ENCODE results near the gene PBX3. TPM values are rescaled to one million over a fixed set of nuclear protein-coding genes. Genes with fewer than 3 reads are reported as not detected.
A peak's percentile ranks its signal among the peaks of the same experiment; 100 is the strongest.

Gene PBX3
- total RNA-seq (137 TPM), polyA plus RNA-seq (39.1 TPM)

DNA sequence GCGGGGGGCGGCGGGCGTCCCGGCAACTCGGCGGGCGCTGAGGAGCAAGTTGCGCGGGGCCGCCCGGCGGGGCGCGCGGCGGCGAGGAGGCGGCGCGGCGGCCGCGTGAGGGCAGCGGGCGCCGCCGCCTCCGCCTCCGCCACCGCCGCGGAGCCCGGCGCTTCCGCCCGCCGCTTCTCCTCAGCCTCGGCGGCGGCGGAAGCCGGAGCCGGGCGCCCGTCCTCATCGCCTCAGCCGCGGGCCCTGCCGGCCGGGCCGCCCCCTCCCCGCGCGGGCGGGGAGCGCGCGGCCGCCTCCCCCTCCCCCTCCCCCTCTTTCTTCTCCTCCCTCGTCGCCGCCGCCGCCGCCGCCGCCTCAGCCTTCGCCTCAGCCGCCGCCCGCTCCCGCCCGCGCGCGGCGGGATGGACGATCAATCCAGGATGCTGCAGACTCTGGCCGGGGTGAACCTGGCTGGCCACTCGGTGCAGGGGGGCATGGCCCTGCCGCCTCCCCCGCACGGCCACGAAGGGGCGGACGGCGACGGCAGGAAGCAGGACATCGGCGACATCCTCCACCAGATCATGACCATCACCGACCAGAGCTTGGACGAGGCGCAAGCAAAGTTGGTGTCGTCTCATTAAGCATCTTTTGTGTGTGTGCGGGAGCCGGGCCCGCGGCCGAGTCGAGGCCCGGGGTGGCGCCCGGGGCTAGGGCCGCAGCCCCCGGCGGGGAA, at the start of gene PBX3:
TSS of gene PBX3 (plus strand) at position 321 of the 712 bp plus-strand sequence.
- Histone ChIP-seq H3K4me3 (ENCODE audit: low read depth, low read length) (peak within 1 kb of the TSS; percentile 87), H3K4me1 (ENCODE audit: insufficient read depth) (no peaks in the 10 kb centered on the region), H3K36me3 (ENCODE audit: insufficient read depth) (no peaks in the 10 kb centered on the region), H3K27ac (ENCODE audit: low read depth) (peak within 1 kb of the TSS; percentile 84)
- no peak for DNase-seq (ENCODE audit: extremely low spot score)
- under 1% methylated on average over 96 of the region's 107 CpGs for WGBS

DNA sequence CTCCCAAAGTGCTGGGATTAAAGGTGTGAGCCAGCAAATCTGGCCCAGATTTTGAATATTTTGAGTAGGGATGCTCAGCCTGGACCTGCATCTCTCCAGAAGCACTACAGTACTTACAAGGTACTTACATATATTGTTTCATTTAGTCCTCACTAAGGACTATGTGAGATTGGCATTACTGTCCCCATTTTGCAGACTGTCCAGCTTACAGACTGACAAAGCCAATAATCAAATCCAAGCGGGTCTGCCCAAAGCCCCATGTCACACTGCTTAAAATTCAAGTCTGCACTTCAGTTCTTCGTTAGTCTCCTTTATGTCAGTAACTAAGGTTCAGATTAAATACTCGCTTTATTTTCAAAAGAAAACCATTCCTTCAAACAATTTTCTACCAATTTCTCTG, 47.3 kb upstream of the PBX3 start:
- no peak for DNase-seq (ENCODE audit: extremely low spot score)
- Histone ChIP-seq H3K4me3 (ENCODE audit: low read depth, low read length) (no peak overlapping the region), H3K36me3 (ENCODE audit: insufficient read depth) (no peaks in the 10 kb centered on the region), H3K4me1 (ENCODE audit: insufficient read depth) (no peaks in the 10 kb centered on the region), H3K27ac (ENCODE audit: low read depth) (no peak overlapping the region)
- WGBS: 80% methylated on average over 3 of the region's 3 CpGs

DNA sequence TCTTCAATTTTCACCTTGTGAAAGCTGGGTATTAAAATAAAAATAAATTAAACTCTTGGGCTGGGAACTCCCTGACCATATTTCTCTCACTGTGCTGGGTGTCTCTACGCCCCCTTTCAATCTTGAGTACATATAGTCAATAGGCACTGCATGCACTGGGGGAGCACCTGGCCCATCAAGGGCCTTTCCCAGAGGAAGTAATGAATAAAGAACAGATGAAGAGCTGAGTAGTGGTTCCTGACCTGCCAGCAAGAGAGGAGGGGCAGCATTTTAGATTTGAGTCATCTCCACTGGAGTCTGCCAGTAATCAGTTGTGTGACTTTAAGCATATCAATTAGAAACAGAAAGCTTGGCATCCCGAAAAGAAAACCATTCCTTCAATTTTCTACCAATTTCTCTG, 46.4 kb upstream of the PBX3 start:
- no peak for DNase-seq (ENCODE audit: extremely low spot score)
- 85% methylated on average over 2 of the region's 2 CpGs for WGBS
- H3K27ac ChIP-seq (ENCODE audit: low read depth): no peak overlapping the region
- no peak overlapping the region for H3K4me3 ChIP-seq (ENCODE audit: low read depth, low read length)
- no peaks in the 10 kb centered on the region for H3K36me3 ChIP-seq (ENCODE audit: insufficient read depth)
- no peaks in the 10 kb centered on the region for H3K4me1 ChIP-seq (ENCODE audit: insufficient read depth)

GRCh38 chr9:125701351-125701750, 45.8 kb upstream of the PBX3 start:
- H3K4me1 ChIP-seq (ENCODE audit: insufficient read depth): peaks cover 3% of the 10 kb centered on the region
- no peak for DNase-seq (ENCODE audit: extremely low spot score)
- H3K27ac ChIP-seq (ENCODE audit: low read depth): no peak overlapping the region
- H3K4me3 ChIP-seq (ENCODE audit: low read depth, low read length): no peak overlapping the region
- 89% methylated on average over 6 of the region's 6 CpGs for WGBS
- H3K36me3 ChIP-seq (ENCODE audit: insufficient read depth): no peaks in the 10 kb centered on the region

DNA sequence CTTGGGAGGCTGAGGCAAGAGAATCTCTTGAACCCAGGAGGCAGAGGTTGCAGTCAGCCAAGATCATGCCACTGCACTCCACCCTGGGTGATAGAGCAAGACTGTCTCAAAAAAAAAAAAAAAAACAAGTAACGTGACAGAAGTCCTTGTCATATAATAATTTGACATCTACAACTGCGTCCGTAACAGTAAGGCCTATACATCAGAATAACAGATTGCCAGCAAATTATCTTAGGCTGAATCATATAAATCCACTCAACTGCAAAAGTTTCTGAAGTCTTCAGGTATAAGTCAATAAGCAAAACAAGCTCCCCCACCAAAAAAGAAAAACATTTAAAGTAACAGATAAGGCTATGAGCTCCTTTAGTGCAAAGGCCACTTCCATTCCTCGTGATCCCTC, 43.5 kb upstream of the PBX3 start:
- WGBS: 88% methylated on average over 4 of the region's 4 CpGs
- Histone ChIP-seq H3K4me1 (ENCODE audit: insufficient read depth) (peaks cover 3% of the 10 kb centered on the region), H3K27ac (ENCODE audit: low read depth) (no peak overlapping the region), H3K36me3 (ENCODE audit: insufficient read depth) (no peaks in the 10 kb centered on the region), H3K4me3 (ENCODE audit: low read depth, low read length) (no peak overlapping the region)
- DNase-seq (ENCODE audit: extremely low spot score): no peak

DNA sequence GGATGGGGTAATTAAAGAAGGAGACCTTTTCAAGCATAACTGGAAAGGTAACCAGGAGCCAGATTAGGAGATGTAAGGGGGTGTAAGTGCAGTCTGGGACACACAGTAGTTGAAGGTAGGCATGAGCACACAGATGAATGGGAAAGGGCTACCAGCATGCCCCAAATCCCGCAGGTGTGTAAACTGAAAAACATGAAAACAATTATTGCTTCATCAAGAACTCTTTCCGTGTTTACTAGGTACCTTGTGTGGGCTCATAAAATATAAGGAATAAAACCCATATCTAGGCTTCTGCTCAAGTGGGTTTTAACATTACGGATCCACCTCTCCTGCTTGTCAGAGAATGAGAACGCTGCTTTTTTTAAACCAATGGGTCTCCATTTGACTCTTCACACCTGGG, 41.3 kb upstream of the PBX3 start:
- Histone ChIP-seq H3K4me1 (ENCODE audit: insufficient read depth) (peaks cover 3% of the 10 kb centered on the region), H3K4me3 (ENCODE audit: low read depth, low read length) (peak overlapping the region; percentile 77), H3K36me3 (ENCODE audit: insufficient read depth) (no peaks in the 10 kb centered on the region), H3K27ac (ENCODE audit: low read depth) (no peak overlapping the region)
- WGBS: 80% methylated on average over 4 of the region's 4 CpGs
- DNase-seq (ENCODE audit: extremely low spot score): no peak

- DNase-seq (ENCODE audit: extremely low spot score): peak; percentile 84
- Histone ChIP-seq H3K27ac (ENCODE audit: low read depth) (peak within 1 kb of the TSS; percentile 66), H3K4me1 (ENCODE audit: insufficient read depth) (peaks cover 3% of the 10 kb centered on the region), H3K36me3 (ENCODE audit: insufficient read depth) (no peaks in the 10 kb centered on the region), H3K4me3 (ENCODE audit: low read depth, low read length) (peak within 1 kb of the TSS; percentile 77)
- WGBS: under 1% methylated on average over 63 of the region's 63 CpGs
Observed at GRCh38 chr9:125706651-125707471, 40.3 kb upstream of the PBX3 start, which contains the start of gene MAPKAP1. MAPKAP1 (minus strand) TSS chr9:125707208; CDS start chr9:125672574, 34,634 bp downstream.

- no peaks in the 10 kb centered on the region for H3K36me3 ChIP-seq (ENCODE audit: insufficient read depth)
- H3K4me1 ChIP-seq (ENCODE audit: insufficient read depth): peaks cover 3% of the 10 kb centered on the region
- no peak for DNase-seq (ENCODE audit: extremely low spot score)
- peak overlapping the region; percentile 77 for H3K4me3 ChIP-seq (ENCODE audit: low read depth, low read length)
- 33% methylated on average over 4 of the region's 4 CpGs for WGBS
- no peak overlapping the region for H3K27ac ChIP-seq (ENCODE audit: low read depth)
Observed at GRCh38 chr9:125707472-125707804, 39.7 kb upstream of the PBX3 start.

- Histone ChIP-seq H3K27ac (ENCODE audit: low read depth) (no peak overlapping the region), H3K4me1 (ENCODE audit: insufficient read depth) (no peaks in the 10 kb centered on the region), H3K36me3 (ENCODE audit: insufficient read depth) (no peaks in the 10 kb centered on the region), H3K4me3 (ENCODE audit: low read depth, low read length) (no peak overlapping the region)
- DNase-seq (ENCODE audit: extremely low spot score): no peak
- 85% methylated on average over 13 of the region's 13 CpGs for WGBS
Observed at GRCh38 chr9:125726456-125727132, 20.6 kb upstream of the PBX3 start.

GRCh38 chr9:125730168-125730567, 17.0 kb upstream of the PBX3 start:
- WGBS: 83% methylated on average over 2 of the region's 2 CpGs
- Histone ChIP-seq H3K4me3 (ENCODE audit: low read depth, low read length) (no peak overlapping the region), H3K27ac (ENCODE audit: low read depth) (no peak overlapping the region), H3K36me3 (ENCODE audit: insufficient read depth) (no peaks in the 10 kb centered on the region), H3K4me1 (ENCODE audit: insufficient read depth) (no peaks in the 10 kb centered on the region)
- DNase-seq (ENCODE audit: extremely low spot score): no peak

- Histone ChIP-seq H3K4me3 (ENCODE audit: low read depth, low read length) (no peak overlapping the region), H3K27ac (ENCODE audit: low read depth) (no peak overlapping the region), H3K36me3 (ENCODE audit: insufficient read depth) (no peaks in the 10 kb centered on the region), H3K4me1 (ENCODE audit: insufficient read depth) (no peaks in the 10 kb centered on the region)
- no peak for DNase-seq (ENCODE audit: extremely low spot score)
- 96% methylated on average over 2 of the region's 2 CpGs for WGBS
Observed at GRCh38 chr9:125732562-125732961, 14.6 kb upstream of the PBX3 start.

DNA sequence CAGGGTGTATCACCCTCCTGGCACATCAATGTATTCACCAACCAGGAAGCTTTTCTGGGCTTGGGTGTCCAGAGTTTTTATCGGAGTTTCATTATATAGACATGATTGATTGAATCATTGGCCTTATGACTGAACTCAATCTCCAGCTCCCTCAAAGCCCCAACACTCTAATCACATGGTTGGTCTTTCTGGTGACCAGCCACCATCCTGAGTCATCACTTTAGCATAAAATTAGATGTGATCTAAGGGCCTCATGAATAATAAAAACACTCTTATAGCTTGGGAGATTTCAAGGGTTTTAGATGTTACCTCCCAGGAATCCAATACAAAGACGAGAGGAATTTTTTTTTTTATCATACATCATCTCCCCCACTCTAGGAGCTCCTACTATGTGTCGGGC, 7.7 kb upstream of the PBX3 start:
- 91% methylated on average over 3 of the region's 3 CpGs for WGBS
- DNase-seq (ENCODE audit: extremely low spot score): no peak
- H3K27ac ChIP-seq (ENCODE audit: low read depth): no peak overlapping the region
- H3K4me1 ChIP-seq (ENCODE audit: insufficient read depth): no peaks in the 10 kb centered on the region
- H3K4me3 ChIP-seq (ENCODE audit: low read depth, low read length): no peak overlapping the region
- H3K36me3 ChIP-seq (ENCODE audit: insufficient read depth): no peaks in the 10 kb centered on the region

DNA sequence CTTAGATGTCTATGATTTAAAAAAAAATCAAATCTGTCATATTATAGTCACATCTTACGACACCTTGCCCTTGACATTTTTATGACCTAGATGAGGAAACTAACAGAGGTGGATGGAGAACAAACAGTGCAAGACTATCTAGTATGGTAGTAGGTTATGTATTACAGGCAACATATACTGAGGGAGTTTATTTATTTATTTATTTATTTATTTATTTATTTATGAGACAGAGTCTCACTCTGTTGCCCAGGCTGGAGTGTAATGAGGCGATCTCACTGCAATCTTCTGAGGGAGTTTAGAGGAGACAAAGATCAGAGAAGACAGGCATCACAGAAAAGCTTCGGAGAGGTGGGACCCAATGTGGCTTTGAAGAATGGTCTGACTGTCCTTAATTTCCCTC, 4.5 kb upstream of the PBX3 start:
- Histone ChIP-seq H3K27ac (ENCODE audit: low read depth) (no peak overlapping the region), H3K4me3 (ENCODE audit: low read depth, low read length) (no peak overlapping the region), H3K36me3 (ENCODE audit: insufficient read depth) (no peaks in the 10 kb centered on the region), H3K4me1 (ENCODE audit: insufficient read depth) (no peaks in the 10 kb centered on the region)
- WGBS: 90% methylated on average over 3 of the region's 3 CpGs
- DNase-seq (ENCODE audit: extremely low spot score): no peak

Data from urinary bladder (tissue), 4 donors.